ENCODE measurements around the gene MAPKAP1.

The MAPKAP1 gene

GRCh38 chr9:125554726-125555125 is 152.3 kb downstream of the MAPKAP1 start:
- DNase-seq (ENCODE audit: low spot score), result no peak
- TF ChIP-seq CTCF (IDR thresholded peaks at IDR 0.05; ENCODE audit: borderline replicate concordance, control extremely low read depth, extremely low read depth, insufficient read depth, missing control alignments), result no peak
- in situ Hi-C loops (cut with MboI; ENCODE audit: low sequenced_read_pairs, unreplicated experiment), result no loop called here

GRCh38 chr9:125551781-125552180 is 155.2 kb downstream of the MAPKAP1 start:
- DNase-seq (ENCODE audit: low spot score), result no peak
- in situ Hi-C loops (cut with MboI; ENCODE audit: low sequenced_read_pairs, unreplicated experiment), result no loop called here
- TF ChIP-seq CTCF (IDR thresholded peaks at IDR 0.05; ENCODE audit: borderline replicate concordance, control extremely low read depth, extremely low read depth, insufficient read depth, missing control alignments), result no peak

- in situ Hi-C loops (cut with MboI; ENCODE audit: low sequenced_read_pairs, unreplicated experiment), result no loop called here
- no peak for DNase-seq (ENCODE audit: low spot score)
- no peak for TF ChIP-seq CTCF (IDR thresholded peaks at IDR 0.05; ENCODE audit: borderline replicate concordance, control extremely low read depth, extremely low read depth, insufficient read depth, missing control alignments)
Observed at GRCh38 chr9:125549891-125550885, 156.8 kb downstream of the MAPKAP1 start.

DNA sequence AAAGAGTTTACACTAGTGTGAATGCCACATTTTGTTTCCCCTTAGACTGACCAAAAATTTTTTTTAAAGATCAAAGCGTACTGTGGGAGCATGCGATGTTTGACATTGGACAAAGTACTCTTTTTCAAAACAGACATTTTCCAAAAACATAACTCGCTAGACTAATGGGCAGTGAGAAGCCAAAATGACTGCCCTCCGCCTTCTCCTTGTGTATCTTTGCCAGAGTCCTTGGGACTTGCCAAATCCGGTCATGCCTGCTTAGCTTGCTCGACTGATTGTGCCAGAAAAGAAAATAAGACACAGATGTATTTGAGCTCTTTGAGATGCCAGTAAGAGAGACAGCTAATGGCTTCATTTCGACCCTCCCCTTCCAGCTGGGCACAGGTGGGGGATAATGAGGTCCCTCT is 157.5 kb downstream of the MAPKAP1 start:
- DNase-seq (ENCODE audit: low spot score), result no peak
- no peak for TF ChIP-seq CTCF (IDR thresholded peaks at IDR 0.05; ENCODE audit: borderline replicate concordance, control extremely low read depth, extremely low read depth, insufficient read depth, missing control alignments)
- in situ Hi-C loops (cut with MboI; ENCODE audit: low sequenced_read_pairs, unreplicated experiment), result no loop called here

DNA sequence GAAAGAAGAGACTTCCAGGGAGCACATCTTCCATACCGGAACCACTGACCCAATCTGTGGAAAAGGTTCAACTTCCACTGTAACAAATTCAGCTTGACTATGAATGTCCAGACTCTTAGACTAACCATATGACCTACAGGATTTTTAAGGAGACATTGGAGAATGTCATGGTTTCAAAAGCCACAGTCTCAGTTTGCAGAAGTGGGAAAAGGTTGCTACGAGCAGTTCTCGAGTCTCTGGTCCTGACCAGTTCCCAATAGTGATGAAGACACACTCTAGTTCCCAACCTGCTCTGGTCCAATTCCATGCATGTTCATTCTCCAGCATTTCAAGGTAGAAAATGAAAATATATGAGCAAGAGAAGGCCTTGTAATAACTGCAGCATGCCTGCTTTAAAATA is 158.0 kb downstream of the MAPKAP1 start:
- TF ChIP-seq CTCF (IDR thresholded peaks at IDR 0.05; ENCODE audit: borderline replicate concordance, control extremely low read depth, extremely low read depth, insufficient read depth, missing control alignments), result no peak

GRCh38 chr9:125548141-125548540 is 158.9 kb downstream of the MAPKAP1 start:
- in situ Hi-C loops (cut with MboI; ENCODE audit: low sequenced_read_pairs, unreplicated experiment), result no loop called here
- DNase-seq (ENCODE audit: low spot score), result no peak

More for the DNA sequence above, 158.0 kb downstream of the MAPKAP1 start:
- DNase-seq (ENCODE audit: low spot score), result no peak
- in situ Hi-C loops (cut with MboI; ENCODE audit: low sequenced_read_pairs, unreplicated experiment), result no loop called here

More at GRCh38 chr9:125548141-125548540, 158.9 kb downstream of the MAPKAP1 start:
- TF ChIP-seq CTCF (IDR thresholded peaks at IDR 0.05; ENCODE audit: borderline replicate concordance, control extremely low read depth, extremely low read depth, insufficient read depth, missing control alignments), result no peak
